AG04450 (cell line): ENCODE data around the gene UBE2L3. TPM values are rescaled to one million over a fixed set of nuclear protein-coding genes. Genes with fewer than 3 reads are reported as not detected.

Source experiments
- CTCF ChIA-PET: fragments of 300-600, 350-600 bp; formaldehyde crosslinking; extraction: SDS; loops from one replicate; lab custom pipeline; 2022; ENCODE audit warnings: antibody characterized with exemption, inconsistent platforms; lab: Charles Lee
- POLR2A ChIA-PET: fragments of 350-600 bp; formaldehyde crosslinking; extraction: SDS; loops from one replicate; lab custom pipeline; 2021; ENCODE audit warnings: antibody characterized with exemption, inconsistent platforms; lab: Yijun Ruan, JAX
- DNase-seq: peaks from one replicate; pipeline ENCODE4 v3.0.0-alpha.2; 2011; ENCODE audit warnings: low read depth, low spot score
- H3K27ac ChIP-seq: one replicate; pipeline ENCODE4 v1.5.1; 2012; ENCODE audit warnings: low read depth, low read length, control low read depth
- H3K27me3 ChIP-seq: one replicate; pipeline ENCODE4 v1.6.0; 2012; ENCODE audit warnings: low read length; ENCODE audit not compliant: control insufficient read depth, insufficient read depth
- H3K4me3 ChIP-seq: 2 replicates; pipeline ENCODE4 v1.5.1; 2011; ENCODE audit warnings: mild to moderate bottlenecking, low read depth, low read length, control low read depth
- H3K9me3 ChIP-seq: 2 replicates; pipeline ENCODE4 v1.5.1; 2012; ENCODE audit warnings: low read length; ENCODE audit not compliant: control insufficient read depth, insufficient read depth
- polyA plus RNA-seq: library from polyadenylated mRNA; depleted of rRNA; stranded (reverse); fragments of >200 nt; gene quantifications from 2 replicates; pipeline ENCODE4 v1.2.3, GENCODE V29; 2011
- TF ChIP-seq, protein P1 (sequence below): IDR thresholded peaks from 2 replicates; pipeline ENCODE4 v1.5.1; 2011; ENCODE audit warnings: low read depth, low read length, control low read depth, inconsistent platforms

The UBE2L3 gene
- polyA plus RNA-seq, 1 experiment: 77.2 TPM

DNA sequence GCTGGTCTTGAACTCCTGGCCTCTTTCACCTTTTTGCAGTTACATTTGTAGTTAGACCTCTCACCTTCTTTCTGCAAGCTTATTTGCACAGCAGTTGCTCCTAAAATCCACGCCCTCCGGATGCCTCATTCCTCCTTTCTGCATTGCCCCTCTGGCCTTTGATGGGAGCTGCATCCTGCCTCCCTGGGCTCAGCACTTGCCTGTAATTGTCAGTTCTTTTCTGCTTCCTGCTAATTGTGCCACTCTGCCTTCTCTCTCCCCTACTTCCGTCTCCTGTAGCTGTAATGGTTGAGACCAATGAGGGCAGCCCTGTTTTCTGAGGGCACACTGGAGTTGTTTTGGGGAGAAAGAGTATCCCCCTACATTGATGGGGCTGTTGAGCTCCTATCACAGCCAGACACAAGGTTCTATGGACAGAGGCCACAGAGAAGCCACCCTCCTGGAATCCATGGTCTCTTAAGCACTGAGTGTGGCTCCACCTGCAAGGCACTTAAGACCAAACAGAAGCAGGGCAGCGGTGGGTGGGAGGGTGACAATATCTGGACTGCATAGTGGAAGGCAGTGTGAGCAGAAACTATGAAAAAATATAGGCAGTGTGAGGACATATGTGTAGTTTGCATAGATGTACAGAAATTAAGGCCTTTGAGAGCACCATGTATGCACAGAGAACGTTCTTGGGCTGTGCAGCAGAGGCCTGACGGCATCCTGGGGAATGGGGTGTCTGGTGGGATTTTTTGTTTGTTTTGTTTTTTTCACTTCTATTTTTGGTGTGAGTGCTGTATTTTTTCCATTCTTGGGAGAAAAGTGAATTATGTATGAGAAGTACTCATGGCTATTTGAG is 31.8 kb downstream of the UBE2L3 start:
- CTCF ChIA-PET: no interaction called here
- no peaks in the 10 kb centered on the region for H3K9me3 ChIP-seq
- H3K27me3 ChIP-seq: no peaks in the 10 kb centered on the region
- DNase-seq: no peak
- TF ChIP-seq, protein P1, sequence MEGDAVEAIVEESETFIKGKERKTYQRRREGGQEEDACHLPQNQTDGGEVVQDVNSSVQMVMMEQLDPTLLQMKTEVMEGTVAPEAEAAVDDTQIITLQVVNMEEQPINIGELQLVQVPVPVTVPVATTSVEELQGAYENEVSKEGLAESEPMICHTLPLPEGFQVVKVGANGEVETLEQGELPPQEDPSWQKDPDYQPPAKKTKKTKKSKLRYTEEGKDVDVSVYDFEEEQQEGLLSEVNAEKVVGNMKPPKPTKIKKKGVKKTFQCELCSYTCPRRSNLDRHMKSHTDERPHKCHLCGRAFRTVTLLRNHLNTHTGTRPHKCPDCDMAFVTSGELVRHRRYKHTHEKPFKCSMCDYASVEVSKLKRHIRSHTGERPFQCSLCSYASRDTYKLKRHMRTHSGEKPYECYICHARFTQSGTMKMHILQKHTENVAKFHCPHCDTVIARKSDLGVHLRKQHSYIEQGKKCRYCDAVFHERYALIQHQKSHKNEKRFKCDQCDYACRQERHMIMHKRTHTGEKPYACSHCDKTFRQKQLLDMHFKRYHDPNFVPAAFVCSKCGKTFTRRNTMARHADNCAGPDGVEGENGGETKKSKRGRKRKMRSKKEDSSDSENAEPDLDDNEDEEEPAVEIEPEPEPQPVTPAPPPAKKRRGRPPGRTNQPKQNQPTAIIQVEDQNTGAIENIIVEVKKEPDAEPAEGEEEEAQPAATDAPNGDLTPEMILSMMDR: no peak
- H3K27ac ChIP-seq: no peak overlapping the region
- POLR2A ChIA-PET: no interaction called here
- no peak overlapping the region for H3K4me3 ChIP-seq

DNA sequence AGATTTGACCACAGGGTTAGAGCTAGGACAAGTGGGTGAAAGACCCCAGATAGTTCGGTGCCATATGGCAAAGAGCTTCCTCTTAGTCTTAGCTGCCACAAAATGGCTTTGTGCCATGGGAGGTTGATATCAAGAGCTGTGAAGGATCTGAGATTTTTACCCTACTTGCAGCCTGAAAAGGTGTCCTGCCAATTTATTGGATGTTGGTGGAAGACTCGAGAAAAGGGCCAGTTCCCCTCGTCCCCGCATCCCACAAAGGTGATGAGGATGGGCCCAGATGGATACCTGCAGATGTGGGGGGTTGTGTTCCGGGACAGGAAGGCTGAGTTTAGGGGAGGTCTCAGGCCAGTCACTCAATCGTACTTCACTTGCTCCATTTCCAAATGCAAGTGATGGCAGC is 35.1 kb downstream of the UBE2L3 start:
- ChIA-PET CTCF (interaction anchor here (0.9 kb wide), 1 partner anchor 10 kb away, joined by 3 read pairs; no protein-coding TSS in a partner anchor), POLR2A (interaction anchor here (0.6 kb wide), 1 partner anchor 13 kb away, joined by 3 read pairs; no protein-coding TSS in a partner anchor)
- H3K9me3 ChIP-seq: no peaks in the 10 kb centered on the region
- H3K4me3 ChIP-seq: no peak overlapping the region
- H3K27ac ChIP-seq: no peak overlapping the region
- H3K27me3 ChIP-seq: no peaks in the 10 kb centered on the region
- DNase-seq: no peak
- TF ChIP-seq, protein P1: no peak

DNA sequence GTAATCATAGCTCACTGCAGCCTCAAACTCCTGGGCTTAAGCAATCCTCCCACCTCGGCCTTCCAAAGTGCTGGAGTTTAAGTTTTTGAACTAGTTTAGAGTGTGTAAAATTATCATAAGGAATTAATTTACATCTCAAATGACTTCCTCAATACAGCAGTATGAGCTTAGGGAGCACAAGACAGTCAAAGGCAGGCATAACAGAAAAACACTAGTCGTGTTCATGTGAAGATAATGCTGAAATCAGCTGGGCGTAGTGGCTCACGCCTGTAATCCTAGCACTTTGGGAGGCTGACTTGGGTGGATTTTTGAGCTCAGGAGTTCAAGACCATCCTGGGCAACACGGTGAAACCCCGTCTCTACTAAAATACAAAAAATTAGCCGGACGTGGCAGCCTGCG is 36.5 kb downstream of the UBE2L3 start:
- Histone ChIP-seq H3K27me3 (no peaks in the 10 kb centered on the region), H3K4me3 (no peak overlapping the region), H3K27ac (no peak overlapping the region), H3K9me3 (no peaks in the 10 kb centered on the region)
- TF ChIP-seq, protein P1: no peak
- ChIA-PET CTCF (interaction anchor here (0.6 kb wide), 1 partner anchor 9 kb away, joined by 4 read pairs; no protein-coding TSS in a partner anchor), POLR2A (no interaction called here)
- no peak for DNase-seq

DNA sequence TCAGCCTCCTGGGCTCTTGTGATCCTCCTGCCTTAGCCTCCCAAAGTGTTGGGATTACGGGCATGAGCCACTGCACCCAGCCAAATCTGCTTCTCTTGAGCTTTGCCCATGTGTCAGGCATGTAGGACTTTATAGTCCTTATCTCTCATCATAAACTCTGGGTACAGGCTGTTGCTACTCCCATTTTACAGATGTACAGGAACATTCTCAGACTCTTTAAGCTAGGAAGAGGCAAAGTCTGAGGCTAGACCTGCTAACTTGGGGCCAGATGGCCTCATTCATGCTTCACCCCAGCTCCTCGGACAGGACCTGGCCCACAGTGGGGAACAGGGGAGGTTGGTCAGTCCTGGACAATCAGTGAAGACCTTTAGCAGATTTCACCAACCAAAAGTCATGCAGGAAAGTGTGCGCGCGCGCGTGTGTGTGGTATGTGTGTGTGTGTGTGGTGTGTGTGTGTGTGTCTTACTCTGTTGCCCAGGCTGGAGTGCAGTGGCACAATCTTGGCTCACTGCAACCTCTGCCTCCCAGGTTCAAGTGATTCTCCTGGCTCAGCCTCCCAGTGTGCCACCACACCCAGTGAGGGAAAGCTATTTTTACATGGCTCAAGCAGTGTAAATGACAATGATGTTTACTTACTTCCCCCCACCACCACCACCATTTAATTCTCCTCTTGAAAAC is 38.5 kb downstream of the UBE2L3 start:
- ChIA-PET POLR2A (interaction anchor here (0.7 kb wide), 1 partner anchor 19 kb away, joined by 4 read pairs; no protein-coding TSS in a partner anchor), CTCF (no interaction called here)
- no peaks in the 10 kb centered on the region for H3K27me3 ChIP-seq
- no peak for DNase-seq
- no peak overlapping the region for H3K27ac ChIP-seq
- no peaks in the 10 kb centered on the region for H3K9me3 ChIP-seq
- TF ChIP-seq, protein P1: no peak
- no peak overlapping the region for H3K4me3 ChIP-seq
